H9 (cell line): ENCODE data around the gene HPS3. TPM values are rescaled to one million over a fixed set of nuclear protein-coding genes. Genes with fewer than 3 reads are reported as not detected.

Source experiments
- DNase-seq: peaks from one replicate; pipeline ENCODE4 v3.0.0-alpha.2; 2017
- H2AFZ ChIP-seq: one replicate; pipeline ENCODE4 v1.6.1; 2013; ENCODE audit warnings: mild to moderate bottlenecking, low read length, control low read depth, moderate library complexity
- H2AK5ac ChIP-seq: 2 replicates; pipeline ENCODE4 v1.6.1; 2013; ENCODE audit warnings: low read length, control low read depth, mixed read lengths; ENCODE audit not compliant: insufficient read length
- H2BK120ac ChIP-seq: one replicate; pipeline ENCODE4 v1.6.1; 2013; ENCODE audit warnings: low read depth, mild to moderate bottlenecking, low read length, control low read depth, inconsistent platforms; ENCODE audit not compliant: poor library complexity, severe bottlenecking
- H2BK12ac ChIP-seq: 2 replicates; pipeline ENCODE4 v1.6.1; 2013; ENCODE audit warnings: low read length, control low read depth, mixed read lengths, low read depth; ENCODE audit not compliant: insufficient read length
- H2BK15ac ChIP-seq: 2 replicates; pipeline ENCODE4 v1.6.1; 2013; ENCODE audit warnings: low read depth, low read length, control low read depth
- H2BK20ac ChIP-seq: one replicate; pipeline ENCODE4 v1.6.1; 2013; ENCODE audit warnings: low read depth, mild to moderate bottlenecking, low read length, control low read depth, inconsistent platforms; ENCODE audit not compliant: poor library complexity, severe bottlenecking
- H2BK5ac ChIP-seq: 2 replicates; pipeline ENCODE4 v1.6.1; 2013; ENCODE audit warnings: low read length, control low read depth, mixed read lengths; ENCODE audit not compliant: insufficient read length
- H3K14ac ChIP-seq: 2 replicates; pipeline ENCODE4 v1.6.1; 2013; ENCODE audit warnings: low read length, control low read depth; ENCODE audit not compliant: insufficient read depth
- H3K18ac ChIP-seq: 2 replicates; pipeline ENCODE4 v1.6.1; 2013; ENCODE audit warnings: low read depth, mild to moderate bottlenecking, mixed read lengths, low read length, control low read depth; ENCODE audit not compliant: insufficient read length
- H3K23ac ChIP-seq: 2 replicates; pipeline ENCODE4 v1.6.1; 2013; ENCODE audit warnings: low read length, control low read depth, mixed read lengths, low read depth; ENCODE audit not compliant: insufficient read length
- H3K23me2 ChIP-seq: 2 replicates; pipeline ENCODE4 v1.6.1; 2013; ENCODE audit warnings: low read depth, mild to moderate bottlenecking, mixed read lengths, low read length, control low read depth; ENCODE audit not compliant: insufficient read length, poor library complexity, severe bottlenecking
- H3K27ac ChIP-seq: 2 replicates; pipeline ENCODE4 v1.5.1; 2013; ENCODE audit warnings: low read length, control low read depth, mixed read lengths, low read depth; ENCODE audit not compliant: insufficient read length
- H3K27me3 ChIP-seq: 2 replicates; pipeline ENCODE4 v1.6.1; 2013; ENCODE audit warnings: low read length, control low read depth, inconsistent platforms; ENCODE audit not compliant: insufficient read depth
- H3K4ac ChIP-seq: 2 replicates; pipeline ENCODE4 v1.6.1; 2013; ENCODE audit warnings: low read depth, mild to moderate bottlenecking, control low read depth, inconsistent platforms, low read length, moderate library complexity
- H3K4me1 ChIP-seq: 2 replicates; pipeline ENCODE4 v1.6.1; 2013; ENCODE audit warnings: low read length, control low read depth, inconsistent platforms; ENCODE audit not compliant: insufficient read depth
- H3K4me2 ChIP-seq: 2 replicates; pipeline ENCODE4 v1.6.1; 2013; ENCODE audit warnings: low read length, control low read depth, mixed read lengths; ENCODE audit not compliant: insufficient read length, insufficient read depth
- H3K56ac ChIP-seq: 2 replicates; pipeline ENCODE4 v1.6.1; 2013; ENCODE audit warnings: low read depth, mild to moderate bottlenecking, mixed read lengths, low read length, control low read depth; ENCODE audit not compliant: insufficient read length
- H3K79me1 ChIP-seq: 2 replicates; pipeline ENCODE4 v1.6.1; 2013; ENCODE audit warnings: low read depth, mild to moderate bottlenecking, moderate library complexity, low read length, control low read depth, inconsistent platforms; ENCODE audit not compliant: insufficient read depth, poor library complexity, severe bottlenecking
- H3K79me2 ChIP-seq: 2 replicates; pipeline ENCODE4 v1.6.1; 2013; ENCODE audit warnings: low read length, control low read depth, inconsistent platforms; ENCODE audit not compliant: insufficient read depth
- H3K9ac ChIP-seq: 2 replicates; pipeline ENCODE4 v1.6.1; 2013; ENCODE audit warnings: low read length, control low read depth, mixed read lengths; ENCODE audit not compliant: insufficient read length; ENCODE audit errors: extremely low read depth
- H3K9me3 ChIP-seq: one replicate; pipeline ENCODE4 v1.6.1; 2013; ENCODE audit warnings: low read depth, low read length, inconsistent platforms; ENCODE audit not compliant: control insufficient read depth
- H3T11ph ChIP-seq: one replicate; pipeline ENCODE4 v1.6.1; 2013; ENCODE audit warnings: mild to moderate bottlenecking, low read length, control low read depth, inconsistent platforms
- H4K20me1 ChIP-seq: one replicate; pipeline ENCODE4 v1.6.1; 2013; ENCODE audit not compliant: control insufficient read depth, insufficient read length, insufficient read depth
- H4K5ac ChIP-seq: 2 replicates; pipeline ENCODE4 v1.6.1; 2013; ENCODE audit warnings: low read depth, mild to moderate bottlenecking, mixed read lengths, low read length, control low read depth; ENCODE audit not compliant: insufficient read length
- H4K8ac ChIP-seq: replicated peaks from 2 replicates; pipeline ENCODE4 v1.6.1; 2013; ENCODE audit warnings: low read length, control low read depth, mixed read lengths, low read depth; ENCODE audit not compliant: insufficient read length
- H4K91ac ChIP-seq: 2 replicates; pipeline ENCODE4 v1.6.1; 2013; ENCODE audit warnings: low read depth, mild to moderate bottlenecking, moderate library complexity, mixed read lengths, low read length, control low read depth; ENCODE audit not compliant: insufficient read length
- H3K27ac Mint-ChIP-seq, 3 experiments: 2 replicates in 2 of 3; 3 replicates in 1 of 3; pipeline ENCODE4 v1.8.0; 2020 to 2021; ENCODE audit warnings: mixed read lengths in 3 of 3, mild to moderate bottlenecking in 1 of 3, moderate library complexity in 1 of 3
- H3K27me3 Mint-ChIP-seq: 2 replicates; pipeline ENCODE4 v1.8.0; 2021; ENCODE audit warnings: low read depth, mild to moderate bottlenecking, moderate library complexity, mixed read lengths
- H3K36me3 Mint-ChIP-seq, 3 experiments: 2 replicates in 2 of 3; 3 replicates in 1 of 3; pipeline ENCODE4 v1.8.0; 2020 to 2021; ENCODE audit warnings: low read depth in 3 of 3, mixed read lengths in 3 of 3; ENCODE audit not compliant: insufficient read depth in 1 of 3
- H3K4me1 Mint-ChIP-seq, 2 experiments: 2 replicates each; pipeline ENCODE4 v1.8.0; 2020; ENCODE audit warnings: mixed read lengths in 2 of 2
- H3K4me3 Mint-ChIP-seq, 2 experiments: 2 replicates in 1 of 2; 3 replicates in 1 of 2; pipeline ENCODE4 v1.8.0; 2020 to 2021; ENCODE audit warnings: mild to moderate bottlenecking in 2 of 2, mixed read lengths in 2 of 2, moderate library complexity in 1 of 2
- H3K9me3 Mint-ChIP-seq, 2 experiments: 2 replicates in 1 of 2; 3 replicates in 1 of 2; pipeline ENCODE4 v1.8.0; 2020; ENCODE audit warnings: mild to moderate bottlenecking in 2 of 2, mixed read lengths in 2 of 2, moderate library complexity in 1 of 2
- CTCF ChIP-seq: fragments of 200-600 bp; sonication (generic); conservative IDR thresholded peaks from 3 replicates; pipeline ENCODE4 v1.8.0; 2021; ENCODE audit warnings: antibody characterized with exemption, mild to moderate bottlenecking
- WGBS: extraction: QIAGEN DNeasy Blood & Tissue Kit; methylation state at CpG from one replicate; pipeline ENCODE4 v1.1.7; 2013; ENCODE audit warnings: missing lambda C conversion rate, low lambda C conversion rate, mixed read lengths; ENCODE audit not compliant: insufficient read length; ENCODE audit errors: extremely low coverage; 5-methylcytosine and 5-hydroxymethylcytosine counted together
- total RNA-seq: library from RNA; stranded (reverse); gene quantifications from 2 replicates; pipeline ENCODE4 v1.2.1, GENCODE V29; 2021

Gene HPS3
- total RNA-seq, 1 experiment from 2014 or later, result 46.5 TPM

DNA sequence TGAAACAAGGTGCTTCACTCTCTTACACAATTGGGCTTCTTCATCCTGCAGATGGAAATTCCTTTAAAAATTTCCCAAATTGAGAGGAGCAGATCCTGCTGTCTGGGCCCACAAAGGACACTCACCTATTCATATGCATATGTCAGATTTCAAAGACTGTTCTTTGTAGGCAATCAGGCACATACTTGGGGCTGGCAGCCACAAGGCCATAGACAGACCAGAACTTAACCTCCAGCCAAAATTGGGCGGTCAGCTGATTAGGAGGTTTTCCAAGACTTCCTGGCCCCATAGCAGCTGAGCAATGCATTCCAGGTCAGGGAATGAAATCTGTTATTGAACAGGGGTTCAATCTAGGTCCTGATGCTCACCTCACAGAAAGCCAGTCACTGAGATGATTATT is 15.0 kb upstream of the HPS3 start:
- Histone ChIP-seq H3K23me2 (no peaks in the 10 kb centered on the region), H4K91ac (no peak overlapping the region), H2BK12ac (no peak overlapping the region), H3K4me1 (no peaks in the 10 kb centered on the region; the same call in 1 of the 2 replicates), H3K4ac (no peak overlapping the region), H4K20me1 (no peaks in the 10 kb centered on the region), H3K23ac (no peak overlapping the region), H2AFZ (no peak overlapping the region), H3K4me2 (no peak overlapping the region), H3K56ac (no peak overlapping the region), H4K8ac (no peak overlapping the region), H3T11ph (no peak overlapping the region), H2BK15ac (no peak overlapping the region), H2BK5ac (no peak overlapping the region), H2AK5ac (no peak overlapping the region), H3K9ac (no peak overlapping the region), H3K9me3 (no peaks in the 10 kb centered on the region), H3K18ac (no peak overlapping the region), H3K27ac (no peak overlapping the region), H3K79me2 (no peaks in the 10 kb centered on the region), H3K27me3 (no peaks in the 10 kb centered on the region), H3K79me1 (no peaks in the 10 kb centered on the region), H4K5ac (no peak overlapping the region), H3K14ac (no peak overlapping the region), H2BK120ac (no peak overlapping the region), H2BK20ac (no peak overlapping the region)
- H3K27ac Mint-ChIP-seq, result no peak overlapping the region
- peaks cover 0 to 19% (median 5%) of the 10 kb centered on the region in 3 experiments; a peak in 3 of 7 replicates for H3K36me3 Mint-ChIP-seq
- no CpG with 5 or more reads among the region's 1 CpG for WGBS
- H3K4me3 Mint-ChIP-seq, result no peak overlapping the region
- H3K9me3 Mint-ChIP-seq, result peaks cover 12 to 18% of the 10 kb centered on the region in 2 experiments
- TF ChIP-seq CTCF, result no peak
- peaks cover 1% of the 10 kb centered on the region for H3K27me3 Mint-ChIP-seq
- DNase-seq, result no peak
- H3K4me1 Mint-ChIP-seq, result peaks cover 11 to 16% of the 10 kb centered on the region in 2 experiments
